Activated naive CD8-positive, alpha-beta T cell treated with anti-CD3 and anti-CD28 coated beads for 36 hours (primary cell): Measurements from ENCODE around the gene LPCAT3. TPM values are rescaled to one million over a fixed set of nuclear protein-coding genes. Genes with fewer than 3 reads are reported as not detected.
A peak's percentile ranks its signal among the peaks of the same experiment; 100 is the strongest.

Experiments
- DNase-seq: peaks from one replicate; pipeline ENCODE4 v3.0.0; 2021
- H3K27ac Mint-ChIP-seq: one replicate; pipeline ENCODE4 v1.8.0; 2022; ENCODE audit warnings: mild to moderate bottlenecking, moderate library complexity, mixed read lengths
- H3K27me3 Mint-ChIP-seq: one replicate; pipeline ENCODE4 v1.8.0; 2022; ENCODE audit warnings: mild to moderate bottlenecking, mixed read lengths
- H3K36me3 Mint-ChIP-seq: one replicate; pipeline ENCODE4 v1.8.0; 2021; ENCODE audit warnings: mild to moderate bottlenecking, mixed read lengths
- H3K4me1 Mint-ChIP-seq: one replicate; pipeline ENCODE4 v1.8.0; 2021; ENCODE audit warnings: mixed read lengths
- H3K4me3 Mint-ChIP-seq: one replicate; pipeline ENCODE4 v1.8.0; 2022; ENCODE audit warnings: mild to moderate bottlenecking, moderate library complexity, mixed read lengths
- H3K9me3 Mint-ChIP-seq: one replicate; pipeline ENCODE4 v1.8.0; 2022; ENCODE audit warnings: mixed read lengths
- total RNA-seq, 2 experiments: library from RNA; stranded (reverse); gene quantifications; one replicate each; pipeline ENCODE4 v1.2.3, GENCODE V29; 2021

Gene LPCAT3
- total RNA-seq, 2 experiments from 2014 or later = 23.3 to 23.8 TPM

GRCh38 chr12:6987956-6988553 is 30.2 kb downstream of the LPCAT3 start:
- Mint-ChIP-seq H3K27ac (no peak overlapping the region), H3K9me3 (no peaks in the 10 kb centered on the region), H3K27me3 (no peaks in the 10 kb centered on the region)

GRCh38 chr12:6982532-6982931 is 35.7 kb downstream of the LPCAT3 start:
- H3K27me3 Mint-ChIP-seq = no peaks in the 10 kb centered on the region
- H3K4me3 Mint-ChIP-seq = no peak overlapping the region
- H3K27ac Mint-ChIP-seq = no peak overlapping the region
- H3K36me3 Mint-ChIP-seq = peaks cover 15% of the 10 kb centered on the region
- peaks cover 1% of the 10 kb centered on the region for H3K4me1 Mint-ChIP-seq
- no peak for DNase-seq
- no peaks in the 10 kb centered on the region for H3K9me3 Mint-ChIP-seq

More at GRCh38 chr12:6987956-6988553, 30.2 kb downstream of the LPCAT3 start:
- Mint-ChIP-seq H3K4me3 (no peak overlapping the region), H3K36me3 (peaks cover 9% of the 10 kb centered on the region), H3K4me1 (no peaks in the 10 kb centered on the region)
- DNase-seq = no peak

- H3K4me1 Mint-ChIP-seq = peaks cover 1% of the 10 kb centered on the region
- H3K9me3 Mint-ChIP-seq = no peaks in the 10 kb centered on the region
- no peak overlapping the region for H3K4me3 Mint-ChIP-seq
- H3K27ac Mint-ChIP-seq = peak overlapping the region; percentile 25
- H3K36me3 Mint-ChIP-seq = peaks cover 24% of the 10 kb centered on the region
- H3K27me3 Mint-ChIP-seq = no peaks in the 10 kb centered on the region
- no peak for DNase-seq
These were observed 36.9 kb downstream of the LPCAT3 start for GRCh38 chr12:6981152-6982052.

- peaks cover 5% of the 10 kb centered on the region for H3K4me1 Mint-ChIP-seq
- DNase-seq = no peak
- no peak overlapping the region for H3K4me3 Mint-ChIP-seq
- peak overlapping the region; percentile 11 for H3K27ac Mint-ChIP-seq
- no peaks in the 10 kb centered on the region for H3K27me3 Mint-ChIP-seq
- H3K36me3 Mint-ChIP-seq = peaks cover 27% of the 10 kb centered on the region
- no peaks in the 10 kb centered on the region for H3K9me3 Mint-ChIP-seq
These were observed 37.5 kb downstream of the LPCAT3 start for GRCh38 chr12:6980740-6981139.

GRCh38 chr12:6980075-6980474 is 38.2 kb downstream of the LPCAT3 start:
- peaks cover 12% of the 10 kb centered on the region for H3K4me1 Mint-ChIP-seq
- H3K36me3 Mint-ChIP-seq = peaks cover 27% of the 10 kb centered on the region
- H3K4me3 Mint-ChIP-seq = no peak overlapping the region
- no peak for DNase-seq
- peak overlapping the region; percentile 56 for H3K27ac Mint-ChIP-seq
- H3K27me3 Mint-ChIP-seq = no peaks in the 10 kb centered on the region
- H3K9me3 Mint-ChIP-seq = no peaks in the 10 kb centered on the region

- peaks cover 27% of the 10 kb centered on the region for H3K36me3 Mint-ChIP-seq
- DNase-seq = no peak
These were observed 38.8 kb downstream of the LPCAT3 start for GRCh38 chr12:6979453-6979852.

GRCh38 chr12:6979021-6979420 is 39.3 kb downstream of the LPCAT3 start:
- no peak for DNase-seq
- H3K36me3 Mint-ChIP-seq = peaks cover 30% of the 10 kb centered on the region
- peaks cover 20% of the 10 kb centered on the region for H3K4me1 Mint-ChIP-seq
- H3K4me3 Mint-ChIP-seq = no peak overlapping the region
- H3K9me3 Mint-ChIP-seq = no peaks in the 10 kb centered on the region
- H3K27me3 Mint-ChIP-seq = no peaks in the 10 kb centered on the region
- peak overlapping the region; percentile 34 for H3K27ac Mint-ChIP-seq

More at GRCh38 chr12:6979453-6979852, 38.8 kb downstream of the LPCAT3 start:
- Mint-ChIP-seq H3K4me3 (no peak overlapping the region), H3K27ac (peak overlapping the region; percentile 34), H3K4me1 (peaks cover 16% of the 10 kb centered on the region), H3K27me3 (no peaks in the 10 kb centered on the region), H3K9me3 (no peaks in the 10 kb centered on the region)

GRCh38 chr12:6978611-6979011 is 39.7 kb downstream of the LPCAT3 start:
- Mint-ChIP-seq H3K4me1 (peaks cover 24% of the 10 kb centered on the region), H3K4me3 (no peak overlapping the region), H3K9me3 (no peaks in the 10 kb centered on the region), H3K36me3 (peaks cover 34% of the 10 kb centered on the region), H3K27ac (peak overlapping the region; percentile 68), H3K27me3 (no peaks in the 10 kb centered on the region)
- no peak for DNase-seq

GRCh38 chr12:6978188-6978587 is 40.1 kb downstream of the LPCAT3 start:
- peaks cover 28% of the 10 kb centered on the region for H3K4me1 Mint-ChIP-seq
- peaks cover 31% of the 10 kb centered on the region for H3K36me3 Mint-ChIP-seq
- H3K27me3 Mint-ChIP-seq = no peaks in the 10 kb centered on the region
- no peak for DNase-seq
- no peak overlapping the region for H3K4me3 Mint-ChIP-seq
- peak overlapping the region; percentile 68 for H3K27ac Mint-ChIP-seq
- H3K9me3 Mint-ChIP-seq = no peaks in the 10 kb centered on the region

- H3K4me1 Mint-ChIP-seq = peaks cover 32% of the 10 kb centered on the region
- DNase-seq = no peak
- H3K9me3 Mint-ChIP-seq = no peaks in the 10 kb centered on the region
- no peaks in the 10 kb centered on the region for H3K27me3 Mint-ChIP-seq
- peak overlapping the region; percentile 69 for H3K27ac Mint-ChIP-seq
- H3K36me3 Mint-ChIP-seq = peaks cover 32% of the 10 kb centered on the region
- no peak overlapping the region for H3K4me3 Mint-ChIP-seq
These were observed 40.6 kb downstream of the LPCAT3 start for GRCh38 chr12:6977653-6978052.

- DNase-seq = no peak
- H3K27ac Mint-ChIP-seq = peak overlapping the region; percentile 47
- H3K4me3 Mint-ChIP-seq = no peak overlapping the region
- H3K9me3 Mint-ChIP-seq = no peaks in the 10 kb centered on the region
- H3K4me1 Mint-ChIP-seq = peaks cover 43% of the 10 kb centered on the region
- no peaks in the 10 kb centered on the region for H3K27me3 Mint-ChIP-seq
- H3K36me3 Mint-ChIP-seq = peaks cover 50% of the 10 kb centered on the region
These were observed 42.8 kb downstream of the LPCAT3 start for GRCh38 chr12:6975297-6976032.

- Mint-ChIP-seq H3K9me3 (no peaks in the 10 kb centered on the region), H3K4me1 (peaks cover 45% of the 10 kb centered on the region), H3K27ac (peak overlapping the region; percentile 47), H3K4me3 (no peak overlapping the region), H3K36me3 (peaks cover 60% of the 10 kb centered on the region), H3K27me3 (no peaks in the 10 kb centered on the region)
- no peak for DNase-seq
These were observed 44.1 kb downstream of the LPCAT3 start for GRCh38 chr12:6974180-6974579.

- H3K27ac Mint-ChIP-seq = peak overlapping the region; percentile 100
- H3K27me3 Mint-ChIP-seq = no peaks in the 10 kb centered on the region
- no peaks in the 10 kb centered on the region for H3K9me3 Mint-ChIP-seq
- no peak for DNase-seq
- H3K4me1 Mint-ChIP-seq = peaks cover 66% of the 10 kb centered on the region
- peaks cover 72% of the 10 kb centered on the region for H3K36me3 Mint-ChIP-seq
- H3K4me3 Mint-ChIP-seq = peak overlapping the region; percentile 100
These were observed 48.2 kb downstream of the LPCAT3 start for GRCh38 chr12:6970096-6970527.

- H3K4me1 Mint-ChIP-seq = peaks cover 62% of the 10 kb centered on the region
- DNase-seq = no peak
- peak overlapping the region; percentile 100 for H3K27ac Mint-ChIP-seq
- H3K4me3 Mint-ChIP-seq = peak overlapping the region; percentile 100
- H3K36me3 Mint-ChIP-seq = peaks cover 66% of the 10 kb centered on the region
- no peaks in the 10 kb centered on the region for H3K9me3 Mint-ChIP-seq
- H3K27me3 Mint-ChIP-seq = no peaks in the 10 kb centered on the region
These were observed 49.9 kb downstream of the LPCAT3 start for GRCh38 chr12:6968426-6968825.

GRCh38 chr12:6967651-6968100 is 50.6 kb downstream of the LPCAT3 start:
- H3K27ac Mint-ChIP-seq = peak overlapping the region; percentile 56
- H3K27me3 Mint-ChIP-seq = no peaks in the 10 kb centered on the region
- no peak for DNase-seq
- H3K4me1 Mint-ChIP-seq = peaks cover 56% of the 10 kb centered on the region
- no peaks in the 10 kb centered on the region for H3K9me3 Mint-ChIP-seq
- peak overlapping the region; percentile 29 for H3K4me3 Mint-ChIP-seq
- H3K36me3 Mint-ChIP-seq = peaks cover 62% of the 10 kb centered on the region
